GM18867 (cell line): Measurements from ENCODE around the gene RHOBTB1.
A peak's percentile ranks its signal among the peaks of the same experiment; 100 is the strongest.
"Not testable (repeated sequence)": the region's sequence is repeated elsewhere in the genome, so short reads cannot be mapped to it uniquely, and the experiment has no call there.

Experiments used
- ATAC-seq: cut with Tn5 transposase; IDR thresholded peaks from one replicate; pipeline ENCODE4 v1.9.1; 2021; ENCODE audit warnings: mild to moderate bottlenecking, moderate library complexity; ENCODE audit not compliant: unreplicated experiment

RHOBTB1 gene, protein sequence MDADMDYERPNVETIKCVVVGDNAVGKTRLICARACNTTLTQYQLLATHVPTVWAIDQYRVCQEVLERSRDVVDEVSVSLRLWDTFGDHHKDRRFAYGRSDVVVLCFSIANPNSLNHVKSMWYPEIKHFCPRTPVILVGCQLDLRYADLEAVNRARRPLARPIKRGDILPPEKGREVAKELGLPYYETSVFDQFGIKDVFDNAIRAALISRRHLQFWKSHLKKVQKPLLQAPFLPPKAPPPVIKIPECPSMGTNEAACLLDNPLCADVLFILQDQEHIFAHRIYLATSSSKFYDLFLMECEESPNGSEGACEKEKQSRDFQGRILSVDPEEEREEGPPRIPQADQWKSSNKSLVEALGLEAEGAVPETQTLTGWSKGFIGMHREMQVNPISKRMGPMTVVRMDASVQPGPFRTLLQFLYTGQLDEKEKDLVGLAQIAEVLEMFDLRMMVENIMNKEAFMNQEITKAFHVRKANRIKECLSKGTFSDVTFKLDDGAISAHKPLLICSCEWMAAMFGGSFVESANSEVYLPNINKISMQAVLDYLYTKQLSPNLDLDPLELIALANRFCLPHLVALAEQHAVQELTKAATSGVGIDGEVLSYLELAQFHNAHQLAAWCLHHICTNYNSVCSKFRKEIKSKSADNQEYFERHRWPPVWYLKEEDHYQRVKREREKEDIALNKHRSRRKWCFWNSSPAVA

DNA sequence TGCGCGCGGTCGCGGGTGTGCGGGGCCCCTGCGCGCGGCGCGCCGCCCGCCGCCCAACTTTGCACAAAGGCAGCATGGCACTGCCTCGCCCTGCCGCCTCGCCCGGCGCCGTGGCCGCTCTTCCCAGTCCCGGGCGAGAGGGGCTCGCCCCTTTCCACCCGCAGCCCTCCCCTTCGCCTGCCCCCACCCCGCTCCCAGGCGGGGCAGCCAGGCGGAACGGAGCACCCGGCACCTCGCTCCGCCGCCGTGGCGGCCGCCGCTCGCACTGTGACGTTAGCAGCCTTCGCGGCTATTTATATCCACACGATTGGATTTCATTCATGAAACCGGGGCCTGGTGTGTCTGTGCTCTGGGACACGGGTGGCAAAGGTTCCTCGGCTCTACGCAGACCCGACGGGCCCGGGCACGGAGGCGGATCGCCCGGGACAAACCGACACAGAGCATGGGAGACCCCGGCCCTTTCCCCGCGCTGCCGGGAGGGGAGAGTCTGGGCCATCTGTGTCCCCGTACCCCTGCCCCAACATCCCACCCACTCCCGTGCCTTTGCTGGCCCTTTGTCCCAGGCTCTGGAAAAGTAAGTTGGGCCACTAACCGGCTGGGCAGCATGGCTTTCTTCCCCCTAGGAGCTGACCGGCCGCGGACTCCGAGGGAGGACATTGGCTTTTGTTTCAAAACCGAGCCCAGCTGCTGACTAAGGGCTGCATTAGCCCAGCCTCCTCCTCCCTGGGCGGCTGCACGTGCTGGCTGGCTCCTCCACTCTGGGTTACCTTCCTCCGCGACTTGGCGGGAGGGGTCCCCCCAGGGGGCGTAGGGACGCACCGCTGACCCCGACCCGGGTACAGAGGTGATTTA, at the start of gene RHOBTB1:
TSS of gene RHOBTB1 (minus strand) at position 128 of the 852 bp plus-strand sequence. CDS start 32,643 bp downstream, outside the sequence.
- ATAC-seq, result peak; percentile 46

DNA sequence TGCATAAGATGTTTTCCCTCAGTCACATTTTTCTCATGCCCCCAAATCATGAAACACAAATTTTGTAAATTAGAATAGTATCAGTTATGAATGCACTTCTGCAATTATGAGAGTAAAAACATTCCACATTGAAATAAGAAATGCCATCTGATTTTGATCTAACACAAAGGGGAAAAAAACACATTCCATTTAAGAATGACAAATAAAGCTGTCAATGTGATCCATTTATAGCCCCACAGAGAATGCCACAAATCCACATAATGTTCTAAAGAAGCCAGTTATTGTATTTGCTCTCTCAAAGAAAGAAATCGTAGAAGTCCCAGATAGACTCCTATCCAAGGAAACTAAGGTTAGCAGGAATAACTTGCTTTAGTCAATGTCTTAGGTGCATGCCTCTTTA, 48.7 kb upstream of the RHOBTB1 start:
- no peak for ATAC-seq

DNA sequence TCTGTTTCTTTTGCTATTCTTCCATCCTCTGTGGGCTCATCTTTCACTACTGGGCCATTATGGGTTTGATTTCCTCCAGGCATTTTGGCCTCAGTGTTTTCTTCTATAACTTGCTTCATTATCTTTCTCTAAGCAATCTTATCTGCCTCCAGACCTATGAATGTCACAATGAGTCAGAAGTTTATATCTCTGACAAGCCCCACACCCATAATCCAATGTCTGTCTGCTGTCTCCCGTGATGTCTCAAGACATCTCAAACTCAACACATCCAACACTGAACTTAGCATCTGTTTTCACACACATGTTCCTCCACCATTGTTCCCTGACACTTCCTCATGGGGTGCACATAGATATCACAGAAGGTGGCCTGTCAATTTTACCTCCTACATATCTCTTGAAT, 46.7 kb upstream of the RHOBTB1 start:
- ATAC-seq, result no peak

DNA sequence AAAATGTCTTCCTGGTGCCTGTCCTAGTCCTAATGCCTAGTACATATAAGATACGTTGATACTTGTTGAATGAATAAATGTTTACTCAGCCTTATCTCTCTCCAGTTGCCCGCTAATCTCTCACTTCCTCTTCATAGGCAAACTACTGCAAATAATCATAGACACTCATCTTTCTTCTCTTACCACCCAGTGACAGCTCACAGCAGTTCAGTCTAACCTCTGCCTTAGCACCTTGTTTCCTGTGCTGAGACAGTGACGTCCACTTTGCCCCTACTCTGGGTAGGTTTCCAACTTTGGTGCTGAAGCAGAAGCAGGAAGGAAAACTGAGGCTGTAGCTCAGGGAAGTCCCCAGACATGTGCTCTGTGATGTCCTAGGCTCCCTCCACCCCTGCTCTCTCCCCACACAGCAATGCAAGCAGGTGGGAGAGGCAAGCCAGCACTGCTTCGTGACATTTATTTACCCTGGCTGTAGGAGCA, 45.5 kb upstream of the RHOBTB1 start:
- peak; percentile 94 for ATAC-seq

DNA sequence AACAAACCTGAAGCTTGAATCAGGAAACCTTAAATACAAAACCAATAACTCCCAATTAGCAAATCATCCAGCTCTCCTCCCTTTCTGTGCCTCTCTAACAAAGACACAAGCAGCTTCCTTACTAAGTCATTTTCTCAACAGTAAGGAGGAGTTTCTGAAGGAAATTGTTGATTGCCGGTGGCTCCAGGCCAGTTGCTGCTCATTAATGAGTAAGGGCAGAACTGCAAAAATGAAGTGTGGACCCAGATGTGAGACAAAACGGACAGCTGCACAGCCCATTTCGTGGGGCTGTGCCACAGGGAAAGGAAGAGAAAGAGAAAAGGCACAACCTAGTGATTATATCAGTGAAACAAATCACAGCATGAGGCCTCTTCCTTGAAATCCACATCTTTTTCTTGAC, 42.8 kb upstream of the RHOBTB1 start:
- no peak for ATAC-seq

DNA sequence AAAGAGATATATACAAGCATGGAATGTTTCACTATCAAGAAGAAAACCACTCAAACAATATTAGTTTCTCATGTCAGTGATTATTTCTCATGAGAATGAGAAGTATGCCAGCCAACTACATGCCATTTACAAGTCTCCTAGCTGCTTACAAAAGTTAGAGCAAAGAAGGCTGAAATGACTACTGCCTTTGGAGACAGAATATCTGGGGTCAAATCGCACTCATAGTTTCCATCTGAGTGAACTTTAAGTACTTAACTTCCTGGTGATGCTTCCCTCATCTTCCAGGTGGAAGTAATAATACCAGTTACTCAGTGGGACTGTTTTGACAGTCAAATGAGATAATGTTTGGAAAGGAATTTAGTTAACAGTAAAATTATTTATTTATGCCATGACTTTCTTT, 42.0 kb upstream of the RHOBTB1 start:
- no peak for ATAC-seq

DNA sequence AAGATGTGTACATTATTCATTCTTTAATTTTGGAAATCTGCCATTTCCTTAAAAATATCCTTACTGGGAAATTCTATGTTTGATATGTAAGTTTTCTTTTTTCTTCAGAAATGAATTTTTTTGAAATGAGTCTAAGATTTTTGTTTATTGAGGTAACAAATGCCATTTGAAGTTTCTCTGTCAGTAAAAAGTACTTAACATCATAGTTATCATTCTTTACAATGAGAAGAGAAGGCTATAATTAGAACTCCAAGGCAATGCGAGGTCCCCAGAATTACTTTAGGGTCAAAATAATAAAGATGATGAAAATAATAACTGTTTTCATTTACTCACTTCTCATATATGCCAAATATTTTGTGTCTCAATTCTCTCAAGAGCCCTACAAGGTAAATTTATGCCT, 37.0 kb upstream of the RHOBTB1 start:
- no peak for ATAC-seq

DNA sequence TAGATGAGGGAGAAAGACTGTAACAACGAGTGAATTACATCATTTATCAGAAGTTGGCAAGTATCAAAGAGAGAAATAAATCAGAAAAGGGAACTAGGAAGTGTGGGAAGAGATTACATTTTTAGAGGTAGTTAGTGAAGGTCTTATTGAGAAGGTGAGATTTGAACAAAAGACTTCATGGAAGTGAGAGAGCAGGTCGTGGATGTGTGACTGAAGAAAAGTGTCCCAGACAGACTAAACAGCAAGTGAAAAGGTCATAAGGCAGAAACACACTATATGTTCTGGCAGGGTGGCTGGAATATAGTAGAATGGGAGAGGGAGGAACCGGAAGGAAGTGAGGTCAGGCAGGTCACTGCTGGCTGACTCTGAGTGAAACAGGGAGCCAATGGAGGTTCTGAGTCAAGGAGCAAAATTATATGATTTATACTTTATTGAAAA, 35.7 kb upstream of the RHOBTB1 start:
- ATAC-seq, result no peak

DNA sequence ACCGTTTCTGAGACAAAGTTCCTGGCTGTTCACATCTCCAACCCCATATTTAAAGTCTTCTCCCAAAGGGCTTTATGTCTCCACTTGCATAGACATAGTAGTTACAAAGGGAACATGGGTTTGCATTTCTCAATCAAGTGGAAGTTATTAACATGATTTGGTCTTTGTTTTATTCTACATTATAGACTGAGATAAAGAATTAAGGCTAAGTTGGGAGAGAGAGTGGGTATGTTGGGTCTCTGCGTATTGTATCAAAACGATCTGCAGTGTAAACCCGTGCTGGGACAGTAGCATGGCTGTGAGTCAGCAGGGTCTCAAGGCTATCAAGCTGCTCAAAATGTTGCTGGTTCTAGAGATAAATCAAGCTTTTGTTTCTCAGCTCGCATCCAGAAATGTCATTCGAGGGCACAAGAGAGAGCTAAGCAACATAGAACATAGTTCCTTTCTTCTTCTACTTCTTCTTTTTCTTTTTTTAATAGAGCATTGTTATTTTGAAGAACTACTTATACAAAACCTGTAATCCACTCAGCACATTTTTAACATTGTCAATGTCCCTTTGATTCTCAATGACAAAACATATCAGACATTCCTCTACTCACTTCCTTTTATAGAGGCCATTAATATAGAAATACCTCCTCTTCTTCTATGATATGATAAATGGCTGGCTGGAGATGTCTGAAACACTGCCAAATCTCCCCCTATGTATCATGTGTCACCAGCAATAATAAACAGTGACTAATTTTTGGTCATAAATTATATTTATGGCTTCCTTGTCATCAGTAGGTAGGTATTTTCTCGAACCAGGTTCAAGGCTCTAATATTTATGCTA, 34.5 kb upstream of the RHOBTB1 start:
- no peak for ATAC-seq

DNA sequence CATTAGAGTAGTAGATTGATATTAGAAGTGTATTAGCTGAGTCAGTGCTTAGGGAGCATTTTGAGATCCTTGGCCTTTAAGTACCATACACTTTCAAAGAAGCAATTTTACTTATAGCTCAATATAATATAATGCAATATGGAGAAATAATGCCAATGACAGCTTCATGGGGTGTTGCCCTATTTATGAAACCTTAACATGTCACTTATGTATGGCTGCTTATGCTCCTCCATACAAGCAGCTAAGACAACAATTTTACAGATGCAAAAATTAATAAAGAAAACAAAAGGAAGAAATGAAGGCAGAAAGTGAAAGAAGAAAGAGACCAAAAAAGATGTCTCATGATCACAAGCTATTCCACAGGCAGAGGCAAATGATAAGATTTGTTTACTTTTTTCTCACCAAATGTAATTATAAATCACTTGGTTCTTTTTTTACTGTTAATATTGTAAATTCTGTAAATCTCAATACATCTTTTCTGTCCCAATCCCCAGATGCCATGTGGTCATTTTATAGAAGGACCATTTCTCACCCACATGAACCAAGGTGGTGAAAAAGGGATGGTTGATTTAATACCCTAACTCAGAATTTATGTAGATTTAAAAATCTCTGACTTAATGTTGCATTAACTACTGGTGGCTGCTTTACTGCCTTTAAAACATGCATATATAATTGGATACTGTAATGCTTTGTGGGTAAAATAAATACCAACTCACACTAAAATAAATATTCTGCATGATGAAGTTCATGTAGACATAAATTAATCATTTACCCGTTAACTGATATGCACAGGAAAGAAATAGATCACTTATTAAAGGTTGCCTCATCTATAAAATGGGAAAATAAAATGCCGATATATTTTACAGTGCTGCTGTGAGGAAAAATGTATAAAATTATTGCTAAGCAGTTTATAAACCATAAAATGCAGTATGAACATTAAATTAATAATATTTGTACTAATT, 33.5 kb upstream of the RHOBTB1 start:
- no peak for ATAC-seq

DNA sequence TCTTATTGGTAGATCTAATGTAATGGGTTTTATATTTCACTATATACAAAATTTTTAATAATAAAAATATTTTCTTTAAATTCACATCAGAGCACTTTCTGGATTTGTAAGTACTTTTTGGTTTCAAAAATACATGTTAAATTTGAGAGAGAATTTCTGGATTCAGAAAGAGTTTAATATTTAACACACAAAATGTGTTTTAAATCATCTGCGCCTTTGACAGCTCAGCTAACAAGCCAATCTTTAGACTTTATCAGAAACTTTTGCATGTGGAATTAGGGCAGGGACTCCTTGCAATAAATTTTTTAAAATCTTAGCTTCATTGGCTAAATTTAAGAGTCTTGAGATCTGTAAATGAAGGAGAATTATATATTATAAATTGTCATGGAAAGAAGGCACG, 32.7 kb upstream of the RHOBTB1 start:
- no peak for ATAC-seq

DNA sequence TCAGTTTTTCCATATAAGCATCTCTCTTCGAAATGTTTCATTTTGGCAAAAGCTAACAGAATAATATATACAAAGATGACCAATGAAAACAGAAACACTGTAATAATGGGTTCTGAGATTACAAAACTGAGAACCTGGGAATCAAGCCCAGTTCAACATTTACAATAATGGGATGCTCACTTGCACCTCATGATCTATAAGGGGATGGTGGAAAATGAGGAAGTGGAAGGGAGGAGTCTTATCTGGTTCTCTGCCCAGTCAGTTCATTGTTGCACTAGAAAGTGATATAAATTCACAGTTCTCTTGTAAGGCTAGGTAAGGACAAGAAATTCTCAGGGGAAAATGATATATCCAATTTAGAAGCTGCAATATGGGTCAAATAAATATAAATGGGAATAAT, 31.7 kb upstream of the RHOBTB1 start:
- no peak for ATAC-seq

DNA sequence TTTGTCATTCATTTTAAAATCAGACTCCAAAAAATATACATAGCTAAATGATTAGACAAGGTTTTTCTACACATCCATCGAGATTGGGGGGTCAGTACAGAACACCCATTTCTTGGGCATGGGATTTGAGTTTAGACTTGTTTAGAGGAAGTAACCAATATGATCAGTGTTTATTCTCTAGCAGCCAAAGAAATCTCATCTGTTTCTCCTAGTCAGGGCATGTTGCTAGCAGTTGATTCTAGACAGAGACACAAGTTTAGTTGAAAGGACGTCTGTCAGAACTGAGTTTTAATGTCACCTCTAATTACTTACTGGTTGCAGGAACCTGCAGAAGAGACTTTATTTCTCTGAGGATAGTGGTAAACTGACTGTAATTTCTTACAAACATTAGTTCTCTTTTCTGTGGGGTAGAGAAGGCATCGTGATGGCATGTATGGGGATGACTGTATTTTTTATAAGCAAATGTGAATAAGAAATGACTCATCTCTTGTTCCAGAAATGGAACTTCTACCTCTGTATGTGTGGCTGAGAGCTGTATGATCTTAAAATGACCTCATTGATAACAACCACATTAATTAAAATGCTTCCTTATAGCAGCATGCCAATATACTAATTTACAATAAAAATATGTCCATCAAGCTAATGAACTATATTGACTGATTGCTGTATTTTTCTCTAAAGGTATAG, 30.6 kb upstream of the RHOBTB1 start:
- no peak for ATAC-seq

DNA sequence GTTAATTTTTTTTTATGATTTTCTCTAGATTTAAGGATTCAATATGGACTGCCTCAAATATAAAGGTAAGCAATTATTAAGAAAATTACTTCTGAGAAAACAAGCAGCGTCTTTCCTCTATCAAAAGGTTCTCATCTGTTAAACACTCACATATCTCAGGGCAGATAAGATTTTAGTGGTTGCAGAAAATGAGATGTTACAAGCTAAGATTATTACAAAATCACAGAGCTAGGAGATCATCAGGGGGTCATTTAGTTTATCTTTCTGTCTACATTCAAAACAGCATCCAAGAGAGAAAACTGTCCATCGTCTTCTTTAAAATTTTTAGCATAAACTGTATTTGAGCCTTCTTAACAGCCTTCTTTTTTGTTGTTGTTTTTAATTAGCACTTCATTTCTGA, 29.1 kb upstream of the RHOBTB1 start:
- ATAC-seq, result no peak

DNA sequence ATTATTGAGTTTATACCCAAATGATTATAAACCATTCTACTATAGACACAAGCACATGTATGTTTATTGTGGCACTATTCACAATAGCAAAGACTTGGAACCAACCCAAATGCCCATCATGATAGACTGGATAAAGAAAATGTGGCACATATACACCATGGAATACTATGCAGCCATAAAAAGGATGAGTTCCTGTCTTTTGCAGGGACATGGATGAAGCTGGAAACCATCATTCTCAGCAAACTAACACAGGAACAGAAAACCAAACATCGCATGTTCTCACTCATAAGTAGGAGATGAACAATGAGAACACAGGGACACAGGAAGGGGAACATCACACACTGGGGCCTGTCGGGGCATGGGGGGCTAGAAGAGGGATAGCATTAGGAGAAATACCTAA, 28.2 kb upstream of the RHOBTB1 start:
- not testable (repeated sequence) for ATAC-seq

DNA sequence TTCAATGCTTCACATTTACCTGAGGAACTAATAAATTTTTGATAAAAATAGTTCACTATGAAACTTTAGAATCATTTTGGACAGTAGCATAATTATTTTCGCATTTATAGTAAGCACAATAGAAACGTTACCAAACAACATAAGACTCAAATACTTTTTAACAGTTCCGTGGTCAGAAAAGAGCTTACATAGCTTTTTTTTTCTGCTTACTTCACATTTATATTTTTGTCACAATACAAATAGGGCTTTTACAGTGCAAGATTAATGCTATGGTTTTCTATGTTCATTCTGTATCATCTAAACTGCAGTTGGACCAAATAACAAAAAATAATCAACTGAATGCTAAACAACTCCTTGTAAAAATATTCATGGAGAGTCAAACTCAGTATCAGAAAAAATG, 26.5 kb upstream of the RHOBTB1 start:
- ATAC-seq, result no peak

DNA sequence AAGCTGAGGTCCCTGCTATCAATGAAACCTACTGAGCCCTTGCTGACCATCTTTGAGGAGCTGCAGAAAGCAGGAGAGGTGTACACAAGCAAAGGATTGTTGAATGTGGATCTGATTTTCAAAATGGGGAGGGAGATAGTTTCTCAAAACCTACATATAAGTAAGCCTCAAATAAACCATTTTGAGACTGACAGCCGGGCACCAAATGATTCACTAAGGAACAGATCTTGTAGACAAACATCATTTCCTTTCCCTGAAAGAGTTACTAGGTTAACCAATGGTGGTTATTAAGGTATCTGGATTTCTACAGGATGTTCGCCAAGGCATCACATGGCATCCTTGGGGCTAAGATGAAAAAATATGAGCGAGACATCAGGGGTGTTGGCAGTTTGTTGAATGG, 24.5 kb upstream of the RHOBTB1 start:
- no peak for ATAC-seq

DNA sequence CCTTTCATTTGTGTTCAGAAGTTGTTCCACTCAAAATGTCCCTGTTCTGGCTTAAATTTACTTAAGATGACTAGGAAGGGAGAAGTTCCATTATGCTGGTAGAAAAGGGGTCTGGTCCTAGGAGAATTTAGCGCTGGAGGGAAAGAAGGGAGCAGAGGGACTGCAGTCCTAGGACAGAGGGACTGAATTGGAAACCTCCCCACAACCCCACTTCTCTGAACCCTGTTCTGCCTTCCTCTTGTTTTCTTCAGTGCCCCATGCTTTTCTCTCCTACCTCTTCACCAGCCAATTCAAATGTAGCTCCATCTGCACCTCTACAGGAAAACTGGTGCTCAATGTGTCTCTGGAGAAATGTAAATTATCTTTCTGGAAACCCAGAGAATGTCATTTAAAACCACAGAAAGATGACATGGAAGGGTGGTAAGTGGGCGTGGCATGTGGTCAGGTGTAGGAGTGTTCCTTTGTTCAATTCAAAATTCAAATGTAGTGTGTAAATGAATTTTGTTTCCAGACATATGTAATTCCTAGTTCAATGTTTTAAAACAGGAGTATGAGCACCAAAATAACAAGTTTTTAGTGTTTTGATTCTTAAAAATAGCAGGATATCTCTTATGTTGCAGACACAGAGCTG, 24.0 kb upstream of the RHOBTB1 start:
- no peak for ATAC-seq
